Measurements from ENCODE around the gene APRT. TPM values are rescaled to one million over a fixed set of nuclear protein-coding genes. Genes with fewer than 3 reads are reported as not detected.

Gene APRT
- polyA plus RNA-seq, 3 donors, result 123 to 307 (median 233) TPM

DNA sequence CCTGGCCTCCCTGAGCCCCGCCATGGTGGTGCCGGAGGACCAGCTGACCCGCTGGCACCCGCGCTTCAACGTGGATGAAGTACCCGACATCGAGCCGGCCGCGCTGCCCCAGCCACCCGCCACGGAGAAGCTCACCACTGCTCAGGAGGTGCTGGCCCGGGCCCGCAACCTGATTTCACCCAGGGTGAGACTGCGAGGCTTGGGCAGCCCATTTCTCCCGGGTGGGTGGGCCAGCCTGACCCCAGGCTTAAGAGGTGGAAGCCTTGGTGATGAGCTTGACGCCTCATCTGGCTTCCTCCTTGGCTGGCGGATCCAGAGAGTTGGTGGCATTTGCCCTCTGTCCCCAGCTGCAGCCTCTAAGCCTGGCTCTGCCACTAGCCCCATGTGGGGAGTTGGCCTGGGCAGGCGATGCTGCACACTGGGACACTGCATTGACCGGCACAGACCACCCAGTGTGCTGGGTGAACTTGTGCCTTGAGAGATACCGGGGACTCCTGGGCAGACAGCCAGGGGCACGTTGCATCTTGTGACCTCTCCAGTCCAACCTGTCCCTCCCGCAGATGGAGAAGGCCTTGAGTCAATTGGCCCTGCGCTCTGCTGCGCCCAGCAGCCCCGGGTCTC is 5.1 kb downstream of the APRT start:
- peaks cover 40% of the 10 kb centered on the region for H4K20me1 ChIP-seq (ENCODE audit: insufficient read depth, low read length)
- no peak overlapping the region for H3K4me3 ChIP-seq (replicated peaks in 1 of 3; ENCODE audit: low read depth in 2 of 3, low read length in 3 of 3)
- H2AFZ ChIP-seq (ENCODE audit: insufficient read depth, low read depth, low read length, poor library complexity, severe bottlenecking), result no peak overlapping the region
- intact Hi-C loops (cut with micrococcal nuclease), result no loop called here
- no peaks in the 10 kb centered on the region for H3K9me3 ChIP-seq (replicated peaks in 1 of 2; ENCODE audit: control insufficient read depth in 1 of 2, insufficient read depth in 1 of 2, low read length in 2 of 2)
- no peak for DNase-seq
- no peak overlapping the region for H3K27ac Mint-ChIP-seq
- H3K4me1 Mint-ChIP-seq, result peaks cover 32% of the 10 kb centered on the region
- no peaks in the 10 kb centered on the region for H3K27me3 ChIP-seq (ENCODE audit: control insufficient read depth in 2 of 2, insufficient read depth in 2 of 2, low read length in 2 of 2)
- H3K36me3 Mint-ChIP-seq, result peaks cover 19 to 30% of the 10 kb centered on the region in 2 donors
- peaks cover 0 to 2% (median 0%) of the 10 kb centered on the region in 3 donors for H3K27me3 Mint-ChIP-seq (ENCODE audit: low read depth in 3 of 3)
- peaks cover 0 to 3% (median 0%) of the 10 kb centered on the region in 7 donors for H3K9me3 Mint-ChIP-seq
- TF ChIP-seq, protein P1, sequence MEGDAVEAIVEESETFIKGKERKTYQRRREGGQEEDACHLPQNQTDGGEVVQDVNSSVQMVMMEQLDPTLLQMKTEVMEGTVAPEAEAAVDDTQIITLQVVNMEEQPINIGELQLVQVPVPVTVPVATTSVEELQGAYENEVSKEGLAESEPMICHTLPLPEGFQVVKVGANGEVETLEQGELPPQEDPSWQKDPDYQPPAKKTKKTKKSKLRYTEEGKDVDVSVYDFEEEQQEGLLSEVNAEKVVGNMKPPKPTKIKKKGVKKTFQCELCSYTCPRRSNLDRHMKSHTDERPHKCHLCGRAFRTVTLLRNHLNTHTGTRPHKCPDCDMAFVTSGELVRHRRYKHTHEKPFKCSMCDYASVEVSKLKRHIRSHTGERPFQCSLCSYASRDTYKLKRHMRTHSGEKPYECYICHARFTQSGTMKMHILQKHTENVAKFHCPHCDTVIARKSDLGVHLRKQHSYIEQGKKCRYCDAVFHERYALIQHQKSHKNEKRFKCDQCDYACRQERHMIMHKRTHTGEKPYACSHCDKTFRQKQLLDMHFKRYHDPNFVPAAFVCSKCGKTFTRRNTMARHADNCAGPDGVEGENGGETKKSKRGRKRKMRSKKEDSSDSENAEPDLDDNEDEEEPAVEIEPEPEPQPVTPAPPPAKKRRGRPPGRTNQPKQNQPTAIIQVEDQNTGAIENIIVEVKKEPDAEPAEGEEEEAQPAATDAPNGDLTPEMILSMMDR (IDR thresholded peaks at IDR 0.05), result no peak
- WGBS (ENCODE audit: insufficient coverage), result 94% methylated on average over 26 of the region's 27 CpGs
- peaks cover 14 to 25% of the 10 kb centered on the region in 2 donors for H3K36me3 ChIP-seq (replicated peaks in 1 of 2; ENCODE audit: control insufficient read depth in 1 of 2, insufficient read depth in 2 of 2, low read length in 2 of 2)
- no peak overlapping the region for H3K4me3 Mint-ChIP-seq
- H3K4me1 ChIP-seq (ENCODE audit: control insufficient read depth in 1 of 2, insufficient read depth in 2 of 2, low read length in 2 of 2), result peaks cover 44 to 60% of the 10 kb centered on the region in 2 donors
- H3K27ac ChIP-seq (ENCODE audit: low read depth in 1 of 2, low read length in 2 of 2), result no peak overlapping the region
- H3K79me2 ChIP-seq (ENCODE audit: insufficient read depth, low read length), result peaks cover 81% of the 10 kb centered on the region
- no peak overlapping the region for H3K9ac ChIP-seq (ENCODE audit: insufficient read depth, low read length, poor library complexity, severe bottlenecking)
- H3K4me2 ChIP-seq (replicated peaks; ENCODE audit: extremely low read depth, low read length, poor library complexity, severe bottlenecking), result no peak overlapping the region

DNA sequence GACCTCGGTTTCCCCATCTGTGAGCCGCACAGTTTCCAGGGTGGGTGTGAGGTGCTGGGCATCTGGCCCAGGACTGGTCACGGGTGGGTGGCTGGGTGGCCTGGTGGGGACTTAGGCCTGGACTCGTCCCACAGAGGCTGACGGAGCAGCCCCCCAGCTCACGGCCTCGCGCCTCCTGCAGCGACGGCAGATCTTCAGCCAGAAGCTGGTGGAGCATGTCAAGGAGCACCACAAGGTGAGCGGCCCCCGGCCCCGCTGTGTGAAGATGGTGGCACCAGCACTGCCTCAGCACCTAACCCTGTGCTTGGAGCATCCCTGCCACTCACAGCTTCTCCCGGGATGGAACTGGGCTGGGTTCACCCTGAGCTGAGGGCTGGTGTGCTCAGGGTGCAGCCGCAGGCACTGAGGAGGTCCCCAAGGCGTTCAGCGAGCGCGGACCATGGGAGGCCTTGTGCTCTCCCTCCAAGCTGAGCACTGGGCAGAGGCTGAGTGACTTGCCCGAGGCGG is 5.8 kb downstream of the APRT start:
- H3K27ac ChIP-seq (ENCODE audit: low read depth in 1 of 2, low read length in 2 of 2), result no peak overlapping the region
- H3K79me2 ChIP-seq (ENCODE audit: insufficient read depth, low read length), result peaks cover 79% of the 10 kb centered on the region
- H3K9me3 Mint-ChIP-seq, result peaks cover 0 to 5% (median 0%) of the 10 kb centered on the region in 7 donors
- no peak overlapping the region for H3K4me2 ChIP-seq (replicated peaks; ENCODE audit: extremely low read depth, low read length, poor library complexity, severe bottlenecking)
- 94% methylated on average over 20 of the region's 21 CpGs for WGBS (ENCODE audit: insufficient coverage)
- peaks cover 35% of the 10 kb centered on the region for H3K4me1 Mint-ChIP-seq
- peaks cover 0 to 2% (median 0%) of the 10 kb centered on the region in 3 donors for H3K27me3 Mint-ChIP-seq (ENCODE audit: low read depth in 3 of 3)
- H3K9me3 ChIP-seq (replicated peaks in 1 of 2; ENCODE audit: control insufficient read depth in 1 of 2, insufficient read depth in 1 of 2, low read length in 2 of 2), result no peaks in the 10 kb centered on the region
- H4K20me1 ChIP-seq (ENCODE audit: insufficient read depth, low read length), result peaks cover 36% of the 10 kb centered on the region
- peaks cover 19 to 30% of the 10 kb centered on the region in 2 donors for H3K36me3 Mint-ChIP-seq
- no peak for DNase-seq
- H3K9ac ChIP-seq (ENCODE audit: insufficient read depth, low read length, poor library complexity, severe bottlenecking), result no peak overlapping the region
- no peak overlapping the region for H3K27ac Mint-ChIP-seq
- H3K4me1 ChIP-seq (ENCODE audit: control insufficient read depth in 1 of 2, insufficient read depth in 2 of 2, low read length in 2 of 2), result peaks cover 45 to 60% of the 10 kb centered on the region in 2 donors
- no peak overlapping the region for H3K4me3 Mint-ChIP-seq
- H3K36me3 ChIP-seq (replicated peaks in 1 of 2; ENCODE audit: control insufficient read depth in 1 of 2, insufficient read depth in 2 of 2, low read length in 2 of 2), result peaks cover 14 to 25% of the 10 kb centered on the region in 2 donors
- H3K4me3 ChIP-seq (replicated peaks in 1 of 3; ENCODE audit: low read depth in 2 of 3, low read length in 3 of 3), result no peak overlapping the region
- no peaks in the 10 kb centered on the region for H3K27me3 ChIP-seq (ENCODE audit: control insufficient read depth in 2 of 2, insufficient read depth in 2 of 2, low read length in 2 of 2)
- TF ChIP-seq, protein P1 (IDR thresholded peaks at IDR 0.05), result no peak
- intact Hi-C loops (cut with micrococcal nuclease), result no loop called here
- H2AFZ ChIP-seq (ENCODE audit: insufficient read depth, low read depth, low read length, poor library complexity, severe bottlenecking), result no peak overlapping the region
